Sigmoid colon (tissue), 7 donors: ENCODE results near the gene LCMT1. TPM values are rescaled to one million over a fixed set of nuclear protein-coding genes. Genes with fewer than 3 reads are reported as not detected.
"Not testable (repeated sequence)": the region's sequence is repeated elsewhere in the genome, so short reads cannot be mapped to it uniquely, and the experiment has no call there.

Source experiments
- DNase-seq: peaks from one replicate; pipeline ENCODE4 v3.0.0-alpha.2; 2019
- H3K27ac ChIP-seq, 4 donors: fragments of 200-600 bp; sonication (generic); one replicate each; pipeline ENCODE4 v1.5.1; 2016 to 2019; ENCODE audit warnings: mild to moderate bottlenecking in 1 of 4
- H3K27me3 ChIP-seq, 3 donors: fragments of 200-600 bp; sonication (generic); one replicate each; pipeline ENCODE4 v1.5.1; 2019; ENCODE audit warnings: mild to moderate bottlenecking in 1 of 3
- H3K36me3 ChIP-seq, 4 donors: fragments of 200-600 bp; sonication (generic); one replicate each; pipeline ENCODE4 v1.5.1; 2016 to 2019
- H3K4me1 ChIP-seq, 4 donors: fragments of 200-600 bp; sonication (generic); one replicate each; pipeline ENCODE4 v1.5.1; 2017 to 2019
- H3K4me3 ChIP-seq, 4 donors: fragments of 200-600 bp; sonication (generic); one replicate each; pipeline ENCODE4 v1.5.1; 2017 to 2019; ENCODE audit warnings: mild to moderate bottlenecking in 2 of 4, moderate library complexity in 1 of 4
- H3K9me3 ChIP-seq, 4 donors: fragments of 200-600 bp in 3 of 4; sonication (generic) in 3 of 4; one replicate each; pipeline versions ENCODE4 v1.5.1 to v1.6.1; 2013 to 2019
- EP300 ChIP-seq, 4 donors: sonication (generic); formaldehyde crosslinking; IDR thresholded peaks; one replicate each; pipeline ENCODE4 v1.6.1; 2017; ENCODE audit warnings: antibody characterized with exemption in 4 of 4
- POLR2A ChIP-seq, 2 donors: fragments of 450-650 bp; IDR thresholded peaks; one replicate each; pipeline ENCODE4 v1.6.1; 2016; ENCODE audit warnings: antibody characterized with exemption in 2 of 2, mild to moderate bottlenecking in 2 of 2, moderate library complexity in 2 of 2
- POLR2AphosphoS5 ChIP-seq, 4 donors: sonication (generic); formaldehyde crosslinking; IDR thresholded peaks; one replicate each; pipeline ENCODE4 v1.6.1; 2017; ENCODE audit warnings: antibody characterized with exemption in 4 of 4
- WGBS, 2 donors: extraction: QIAGEN DNeasy Blood & Tissue Kit; methylation state at CpG; one replicate each; pipeline ENCODE4 v1.1.7; 2013; 5-methylcytosine and 5-hydroxymethylcytosine counted together
- intact Hi-C: fragments of 100-400 bp; cut with DNase I; formaldehyde crosslinking; loops from one replicate; pipeline ENCODE4 v1.15.1; 2023
- polyA plus RNA-seq, 3 donors: library from polyadenylated mRNA; stranded (reverse); fragments of 200-250 nt; gene quantifications; one replicate each; pipeline ENCODE4 v1.2.3, GENCODE V29; 2013
- total RNA-seq, 4 donors: library from RNA; depleted of rRNA; stranded (reverse); fragments of >200 nt; gene quantifications; one replicate each; pipeline ENCODE4 v1.1.0, GENCODE V29; 2016
- TF ChIP-seq, protein P1 (sequence below), 4 experiments: fragments of 450-650 bp in 3 of 4; fragments of 200-600 bp in 1 of 4; IDR thresholded peaks; one replicate each; pipeline ENCODE4 v1.5.1; 2016 to 2019; ENCODE audit warnings: antibody characterized with exemption in 4 of 4, mild to moderate bottlenecking in 3 of 4, moderate library complexity in 2 of 4
- donor health status: healthy with polysubstance abuse.
- donor health status: Bipolar disorder and iron deficiency.
- donor health status: healthy.

Gene LCMT1
- total and polyA plus RNA-seq, 7 donors, result 27.0 to 61.5 (median 43.5) TPM

DNA sequence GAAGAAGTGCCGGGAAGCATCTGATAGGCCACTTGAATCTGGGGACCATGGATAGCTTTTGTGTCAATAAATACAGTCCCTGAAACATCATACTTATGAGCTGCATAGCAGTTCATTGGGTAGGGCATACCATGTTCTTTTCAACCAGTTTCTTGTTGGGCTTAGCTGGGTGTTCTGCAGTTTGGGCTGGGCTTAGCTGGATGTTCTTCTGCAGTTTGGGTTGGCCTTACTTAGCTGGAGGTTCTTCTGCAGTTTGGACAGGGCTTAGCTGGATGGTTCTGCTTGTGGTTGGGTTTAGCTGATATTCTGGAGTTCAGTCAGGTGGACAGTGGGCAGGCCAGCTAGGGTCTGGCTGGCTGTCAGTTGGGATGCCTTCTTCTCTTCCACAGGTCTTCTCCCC lies 52.1 kb downstream of the LCMT1 start:
- Histone ChIP-seq H3K36me3 (peaks cover 16 to 94% (median 35%) of the 10 kb centered on the region in 4 donors), H3K4me3 (no peak overlapping the region), H3K9me3 (no peaks in the 10 kb centered on the region), H3K4me1 (no peaks in the 10 kb centered on the region), H3K27ac (no peak overlapping the region), H3K27me3 (no peaks in the 10 kb centered on the region)
- TF ChIP-seq EP300 (IDR thresholded peaks at IDR 0.05) (no peak), POLR2A (IDR thresholded peaks at IDR 0.05) (no peak), POLR2AphosphoS5 (IDR thresholded peaks at IDR 0.05) (no peak)
- TF ChIP-seq, protein P1, sequence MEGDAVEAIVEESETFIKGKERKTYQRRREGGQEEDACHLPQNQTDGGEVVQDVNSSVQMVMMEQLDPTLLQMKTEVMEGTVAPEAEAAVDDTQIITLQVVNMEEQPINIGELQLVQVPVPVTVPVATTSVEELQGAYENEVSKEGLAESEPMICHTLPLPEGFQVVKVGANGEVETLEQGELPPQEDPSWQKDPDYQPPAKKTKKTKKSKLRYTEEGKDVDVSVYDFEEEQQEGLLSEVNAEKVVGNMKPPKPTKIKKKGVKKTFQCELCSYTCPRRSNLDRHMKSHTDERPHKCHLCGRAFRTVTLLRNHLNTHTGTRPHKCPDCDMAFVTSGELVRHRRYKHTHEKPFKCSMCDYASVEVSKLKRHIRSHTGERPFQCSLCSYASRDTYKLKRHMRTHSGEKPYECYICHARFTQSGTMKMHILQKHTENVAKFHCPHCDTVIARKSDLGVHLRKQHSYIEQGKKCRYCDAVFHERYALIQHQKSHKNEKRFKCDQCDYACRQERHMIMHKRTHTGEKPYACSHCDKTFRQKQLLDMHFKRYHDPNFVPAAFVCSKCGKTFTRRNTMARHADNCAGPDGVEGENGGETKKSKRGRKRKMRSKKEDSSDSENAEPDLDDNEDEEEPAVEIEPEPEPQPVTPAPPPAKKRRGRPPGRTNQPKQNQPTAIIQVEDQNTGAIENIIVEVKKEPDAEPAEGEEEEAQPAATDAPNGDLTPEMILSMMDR (IDR thresholded peaks at IDR 0.05), result no peak
- no peak for DNase-seq
- intact Hi-C loops, result no loop called here
- 100% methylated on average over 1 of the region's 1 CpG for WGBS, 2 donors

DNA sequence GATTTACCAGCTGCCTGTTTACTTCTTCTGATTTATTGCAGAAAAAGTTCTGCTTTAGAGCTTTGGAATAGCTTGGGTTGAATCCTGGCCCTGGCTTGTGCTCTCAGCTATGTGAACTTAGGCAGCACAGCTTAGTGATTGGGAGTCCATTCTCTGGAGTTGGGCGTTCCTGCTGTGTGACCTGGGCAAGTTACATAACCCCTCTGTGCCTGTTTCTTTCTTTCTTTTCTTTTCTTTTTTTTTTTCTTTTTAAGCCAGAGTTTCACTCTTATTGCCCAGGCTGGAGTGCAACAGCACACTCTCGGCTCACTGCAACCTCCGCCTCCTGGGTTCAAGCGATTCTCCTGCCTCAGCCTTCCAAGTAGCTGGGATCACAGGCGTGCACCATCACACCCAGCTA lies 53.7 kb downstream of the LCMT1 start:
- WGBS, 2 donors, result 77 to 78% methylated on average over 5 of the region's 5 CpGs
- H3K27ac ChIP-seq, result no peak overlapping the region
- H3K27me3 ChIP-seq, result no peaks in the 10 kb centered on the region
- no peak overlapping the region for H3K4me3 ChIP-seq
- intact Hi-C loops, result no loop called here
- DNase-seq, result no peak
- H3K36me3 ChIP-seq, result peaks cover 27 to 100% (median 46%) of the 10 kb centered on the region in 4 donors
- no peaks in the 10 kb centered on the region for H3K4me1 ChIP-seq
- TF ChIP-seq EP300 (IDR thresholded peaks at IDR 0.05) (no peak), POLR2A (IDR thresholded peaks at IDR 0.05) (no peak), POLR2AphosphoS5 (IDR thresholded peaks at IDR 0.05) (no peak)
- TF ChIP-seq, protein P1 (IDR thresholded peaks at IDR 0.05), result no peak
- no peaks in the 10 kb centered on the region for H3K9me3 ChIP-seq

DNA sequence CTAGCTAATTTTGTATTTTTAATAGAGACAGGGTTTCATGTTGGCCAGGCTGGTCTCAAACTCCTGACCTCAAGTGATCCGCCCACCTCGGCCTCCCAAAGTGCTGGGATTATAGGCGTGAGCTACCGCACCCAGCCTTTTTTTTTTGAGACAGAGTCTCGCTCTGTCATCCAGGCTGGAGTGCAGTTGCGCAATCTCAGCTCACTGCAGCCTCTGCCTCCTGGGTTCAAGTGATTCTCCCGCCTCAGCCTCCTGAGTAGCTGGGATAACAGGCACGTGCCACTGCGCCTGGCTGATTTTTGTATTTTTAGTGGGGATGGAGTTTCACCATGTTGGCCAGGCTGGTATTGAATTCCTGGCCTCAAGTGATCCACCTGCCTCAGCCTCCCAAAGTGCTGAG lies 56.4 kb downstream of the LCMT1 start:
- WGBS, 2 donors, result 91 to 96% methylated on average over 9 of the region's 9 CpGs
- intact Hi-C loops, H3K4me1 ChIP-seq, H3K4me3 ChIP-seq, H3K27ac ChIP-seq, DNase-seq, H3K9me3 ChIP-seq, H3K27me3 ChIP-seq: not testable (repeated sequence)
- peaks cover 36 to 100% (median 45%) of the 10 kb centered on the region in 4 donors for H3K36me3 ChIP-seq

DNA sequence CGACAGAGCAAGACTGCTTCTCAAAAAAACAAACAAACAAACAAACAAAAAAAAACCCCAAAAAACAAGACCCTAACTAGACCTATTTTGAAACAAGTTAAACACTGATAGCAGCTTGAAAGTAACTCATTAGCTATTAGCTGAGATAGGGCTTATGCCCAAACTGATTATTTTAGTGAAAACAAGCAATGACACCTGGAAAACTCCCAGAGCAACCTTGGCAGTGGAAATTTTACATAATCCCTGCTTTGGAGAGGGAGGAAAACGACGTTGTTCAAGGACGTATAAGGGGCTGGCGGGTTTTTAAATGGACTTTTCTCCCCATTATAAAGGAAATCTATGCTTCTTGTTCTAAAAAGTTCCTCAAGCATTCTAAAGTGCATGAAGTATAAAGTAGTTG lies 59.8 kb downstream of the LCMT1 start:
- Histone ChIP-seq H3K9me3 (no peaks in the 10 kb centered on the region), H3K27me3 (no peaks in the 10 kb centered on the region), H3K27ac (no peak overlapping the region), H3K36me3 (peaks cover 22 to 98% (median 39%) of the 10 kb centered on the region in 4 donors), H3K4me3 (no peak overlapping the region), H3K4me1 (no peaks in the 10 kb centered on the region)
- intact Hi-C loops, result no loop called here
- no peak for DNase-seq
- TF ChIP-seq, protein P1 (IDR thresholded peaks at IDR 0.05), result no peak
- no peak for TF ChIP-seq POLR2AphosphoS5 (IDR thresholded peaks at IDR 0.05)
- TF ChIP-seq EP300 (IDR thresholded peaks at IDR 0.05), result no peak
- no peak for TF ChIP-seq POLR2A (IDR thresholded peaks at IDR 0.05)
- 92 to 95% methylated on average over 5 of the region's 5 CpGs for WGBS, 2 donors

DNA sequence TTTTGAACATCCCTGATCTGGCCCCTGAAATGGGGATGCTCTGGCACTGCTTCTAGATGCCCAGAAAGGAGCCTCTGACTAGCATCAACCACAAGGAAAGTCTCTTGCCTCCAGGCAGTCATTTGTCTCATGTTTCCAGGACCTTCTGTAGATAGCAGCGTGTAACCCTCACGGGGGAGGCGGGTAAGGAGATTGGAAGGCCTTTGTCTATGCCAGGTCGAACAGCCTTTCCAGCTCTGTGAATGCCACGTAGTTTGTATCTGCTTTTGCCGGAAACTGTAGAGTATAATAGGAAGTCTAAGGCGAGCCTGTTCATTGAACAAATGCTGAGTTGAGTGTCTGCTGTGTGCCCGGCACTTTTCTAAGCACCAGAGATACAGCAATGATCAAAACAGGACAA lies 61.3 kb downstream of the LCMT1 start:
- WGBS, 2 donors, result 94 to 98% methylated on average over 8 of the region's 8 CpGs

More for the DNA sequence above, 61.3 kb downstream of the LCMT1 start:
- no peak overlapping the region for H3K27ac ChIP-seq
- no peaks in the 10 kb centered on the region for H3K9me3 ChIP-seq
- H3K36me3 ChIP-seq, result peaks cover 20 to 88% (median 37%) of the 10 kb centered on the region in 4 donors
- intact Hi-C loops, result no loop called here
- TF ChIP-seq, protein P1 (IDR thresholded peaks at IDR 0.05), result no peak
- no peak for TF ChIP-seq POLR2AphosphoS5 (IDR thresholded peaks at IDR 0.05)
- no peak overlapping the region for H3K4me3 ChIP-seq
- H3K27me3 ChIP-seq, result no peaks in the 10 kb centered on the region
- H3K4me1 ChIP-seq, result no peaks in the 10 kb centered on the region
- DNase-seq, result no peak
